Kidney (tissue), 14 donors: Measurements from ENCODE around the gene CA10. TPM values are rescaled to one million over a fixed set of nuclear protein-coding genes. Genes with fewer than 3 reads are reported as not detected.

ENCODE experiments used
- DNase-seq, 5 donors: peaks; one replicate each; pipeline ENCODE4 v3.0.0-alpha.2; 2013 to 2020
- FAIRE-seq: peaks from 2 replicates; lab custom pipeline; 2012; peaks lifted over from hg19 to GRCh38; lab: Jason Lieb, UNC
- H3K27ac ChIP-seq, 2 donors: one replicate each; pipeline ENCODE4 v1.7.0; 2013; ENCODE audit warnings: low read depth in 2 of 2, low read length in 2 of 2, inconsistent platforms in 1 of 2
- H3K27me3 ChIP-seq: one replicate; pipeline ENCODE4 v1.7.1; 2013; ENCODE audit warnings: low read length, inconsistent platforms; ENCODE audit not compliant: control insufficient read depth, insufficient read depth
- H3K36me3 ChIP-seq, 3 donors: one replicate each; pipeline versions ENCODE4 v1.7.0 to v1.7.1; 2013; ENCODE audit warnings: low read length in 3 of 3, control low read depth in 1 of 3, inconsistent platforms in 1 of 3; ENCODE audit not compliant: insufficient read depth in 3 of 3, control insufficient read depth in 2 of 3
- H3K4me1 ChIP-seq, 3 donors: one replicate each; pipeline versions ENCODE4 v1.7.0 to v1.7.1; 2013; ENCODE audit warnings: low read length in 3 of 3, inconsistent platforms in 1 of 3, low read depth in 1 of 3; ENCODE audit not compliant: control insufficient read depth in 2 of 3, insufficient read depth in 2 of 3
- H3K4me3 ChIP-seq, 3 donors: one replicate each; pipeline versions ENCODE4 v1.7.0 to v1.8.1; 2013; ENCODE audit warnings: low read length in 3 of 3, control low read depth in 1 of 3, inconsistent platforms in 1 of 3
- H3K9ac ChIP-seq, 3 donors: one replicate each; pipeline versions ENCODE4 v1.7.0 to v1.7.1; 2013; ENCODE audit warnings: low read length in 3 of 3, control low read depth in 1 of 3, inconsistent platforms in 1 of 3
- H3K9me3 ChIP-seq, 3 donors: one replicate each; pipeline versions ENCODE4 v1.7.0 to v1.7.1; 2013; ENCODE audit warnings: low read length in 3 of 3, control low read depth in 1 of 3, inconsistent platforms in 1 of 3; ENCODE audit not compliant: control insufficient read depth in 2 of 3, insufficient read depth in 1 of 3
- intact Hi-C: fragments of 100-400 bp; cut with DNase I; formaldehyde crosslinking; loops from one replicate; pipeline ENCODE4 v1.11.1; 2022
- polyA plus RNA-seq: library from polyadenylated mRNA; stranded (reverse); fragments of 350-450 nt; fragmentation: Illumina TruSeq; extraction: RNeasy Lipid Tissue Mini Kit (QIAGEN cat#74804); gene quantifications from one replicate; pipeline ENCODE4 v1.2.3, GENCODE V29; 2014; ENCODE audit warnings: low read depth, low replicate concordance; ENCODE audit not compliant: insufficient read depth
- total RNA-seq: library from RNA; stranded (reverse); fragmentation: NEBNext Ultra II Directional; extraction: Animal tissue kit (Norgen Biotek cat#: 25700); gene quantifications from one replicate; pipeline ENCODE4 v1.2.1, GENCODE V29; 2021
- TF ChIP-seq, protein P1 (sequence below): IDR thresholded peaks from 3 replicates; pipeline ENCODE4 v1.5.1; 2012; ENCODE audit warnings: mild to moderate bottlenecking, moderate library complexity, borderline replicate concordance; ENCODE audit not compliant: insufficient read depth; ENCODE audit errors: extremely low read depth
- donor health status: control.
- donor health status: control.
- donor health status: control.
- donor health status: control.
- donor health status: control.
- donor health status: DM: yes; HTN: yes; CAD: no.
- donor health status: Normal renal cell carcinoma (clear cell type).

CA10 gene
- total and polyA plus RNA-seq, 2 donors from 2014 or later = 3.7 to 9.8 TPM

- H3K36me3 ChIP-seq = no peaks in the 10 kb centered on the region
- H3K27ac ChIP-seq = no peak overlapping the region
- TF ChIP-seq, protein P1, sequence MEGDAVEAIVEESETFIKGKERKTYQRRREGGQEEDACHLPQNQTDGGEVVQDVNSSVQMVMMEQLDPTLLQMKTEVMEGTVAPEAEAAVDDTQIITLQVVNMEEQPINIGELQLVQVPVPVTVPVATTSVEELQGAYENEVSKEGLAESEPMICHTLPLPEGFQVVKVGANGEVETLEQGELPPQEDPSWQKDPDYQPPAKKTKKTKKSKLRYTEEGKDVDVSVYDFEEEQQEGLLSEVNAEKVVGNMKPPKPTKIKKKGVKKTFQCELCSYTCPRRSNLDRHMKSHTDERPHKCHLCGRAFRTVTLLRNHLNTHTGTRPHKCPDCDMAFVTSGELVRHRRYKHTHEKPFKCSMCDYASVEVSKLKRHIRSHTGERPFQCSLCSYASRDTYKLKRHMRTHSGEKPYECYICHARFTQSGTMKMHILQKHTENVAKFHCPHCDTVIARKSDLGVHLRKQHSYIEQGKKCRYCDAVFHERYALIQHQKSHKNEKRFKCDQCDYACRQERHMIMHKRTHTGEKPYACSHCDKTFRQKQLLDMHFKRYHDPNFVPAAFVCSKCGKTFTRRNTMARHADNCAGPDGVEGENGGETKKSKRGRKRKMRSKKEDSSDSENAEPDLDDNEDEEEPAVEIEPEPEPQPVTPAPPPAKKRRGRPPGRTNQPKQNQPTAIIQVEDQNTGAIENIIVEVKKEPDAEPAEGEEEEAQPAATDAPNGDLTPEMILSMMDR = no peak
- intact Hi-C loops = no loop called here
- no peak overlapping the region for H3K9ac ChIP-seq
- FAIRE-seq = no peak
- H3K4me3 ChIP-seq = no peak overlapping the region
- peaks cover 0 to 10% (median 0%) of the 10 kb centered on the region in 3 donors for H3K9me3 ChIP-seq
- H3K4me1 ChIP-seq = no peaks in the 10 kb centered on the region
- H3K27me3 ChIP-seq = no peaks in the 10 kb centered on the region
- peak in 1 of 5 donors; percentile 22 for DNase-seq
Measured at GRCh38 chr17:51961689-51962088, 196.8 kb downstream of the CA10 start.

DNA sequence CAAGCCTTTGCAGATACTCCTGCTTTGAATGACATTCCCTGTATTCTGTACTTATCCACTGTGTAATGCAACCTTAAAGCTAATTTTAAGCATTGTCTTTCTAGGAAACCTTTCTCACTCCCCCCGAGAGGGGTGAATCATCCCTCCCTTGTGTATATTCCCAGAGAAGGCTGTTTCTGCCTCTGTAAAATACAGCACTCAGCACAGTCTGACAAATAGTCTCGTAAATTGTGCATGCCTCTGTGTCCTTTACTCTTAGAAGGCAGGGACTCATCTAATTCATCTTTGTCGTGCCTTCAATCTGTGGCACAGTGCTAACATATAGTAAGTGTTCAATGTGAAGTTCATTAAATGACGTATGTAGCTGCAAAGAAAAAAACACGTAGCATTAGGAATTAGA, 200.7 kb downstream of the CA10 start:
- Histone ChIP-seq H3K9ac (no peak overlapping the region), H3K27ac (no peak overlapping the region), H3K4me3 (no peak overlapping the region), H3K4me1 (no peaks in the 10 kb centered on the region), H3K9me3 (peaks cover 0 to 10% (median 0%) of the 10 kb centered on the region in 3 donors), H3K27me3 (no peaks in the 10 kb centered on the region), H3K36me3 (no peaks in the 10 kb centered on the region)
- intact Hi-C loops = no loop called here
- DNase-seq (no peak), FAIRE-seq (no peak)
- TF ChIP-seq, protein P1 = no peak

DNA sequence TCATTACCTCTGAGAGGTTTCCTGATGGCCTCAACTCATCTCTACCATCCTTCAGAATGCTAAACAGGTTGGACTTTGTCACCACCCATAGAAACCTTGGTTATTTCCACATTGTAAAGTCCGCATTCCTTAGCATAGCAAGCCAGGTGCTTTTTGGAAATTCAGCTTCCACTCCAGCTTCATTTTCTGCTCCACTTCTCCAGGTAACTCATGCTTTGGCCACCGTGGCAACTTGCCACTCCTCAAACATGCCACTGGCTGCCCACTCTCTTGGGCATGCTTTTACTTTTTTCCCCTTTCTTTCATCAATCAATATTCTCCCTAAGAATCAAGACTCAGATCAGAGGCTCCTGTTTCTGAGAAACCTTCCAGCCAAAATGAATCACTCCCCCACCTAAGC, 203.3 kb downstream of the CA10 start:
- H3K4me1 ChIP-seq = no peaks in the 10 kb centered on the region
- no peak for DNase-seq
- FAIRE-seq = no peak
- TF ChIP-seq, protein P1 = no peak
- intact Hi-C loops = no loop called here
- H3K9ac ChIP-seq = no peak overlapping the region
- H3K4me3 ChIP-seq = no peak overlapping the region
- H3K9me3 ChIP-seq = no peaks in the 10 kb centered on the region
- no peak overlapping the region for H3K27ac ChIP-seq
- H3K36me3 ChIP-seq = no peaks in the 10 kb centered on the region
- no peaks in the 10 kb centered on the region for H3K27me3 ChIP-seq

DNA sequence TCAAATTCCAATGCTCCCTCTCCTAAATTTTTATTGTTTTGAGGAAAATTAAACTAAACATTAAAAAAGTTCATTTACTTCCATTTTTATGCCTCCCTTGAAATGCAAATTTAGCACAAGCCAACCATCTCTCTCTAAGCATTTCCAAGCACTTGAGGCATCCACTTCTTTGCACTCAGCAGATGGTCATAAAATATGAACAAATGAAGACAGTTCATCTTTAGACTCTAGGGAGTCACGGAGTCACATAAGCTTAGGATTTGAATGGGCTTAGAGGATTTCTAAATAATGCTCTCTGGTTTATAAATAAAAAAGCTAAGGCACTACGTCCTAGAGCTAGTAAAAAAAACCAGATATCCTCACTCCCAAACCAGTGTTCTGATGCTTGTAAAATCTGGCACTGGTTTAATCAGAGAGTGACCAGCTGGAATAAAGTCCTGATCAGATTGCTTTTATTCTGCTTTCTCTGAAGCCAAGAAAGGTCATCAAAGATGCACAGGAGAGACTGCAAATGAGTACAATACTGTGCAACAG, 204.2 kb downstream of the CA10 start:
- DNase-seq = no peak
- H3K27ac ChIP-seq = no peak overlapping the region
- H3K36me3 ChIP-seq = no peaks in the 10 kb centered on the region
- intact Hi-C loops = no loop called here
- FAIRE-seq = no peak
- no peak overlapping the region for H3K4me3 ChIP-seq
- no peaks in the 10 kb centered on the region for H3K27me3 ChIP-seq
- H3K4me1 ChIP-seq = no peaks in the 10 kb centered on the region
- TF ChIP-seq, protein P1 = no peak
- no peak overlapping the region for H3K9ac ChIP-seq
- H3K9me3 ChIP-seq = no peaks in the 10 kb centered on the region
